ENCODE results near the gene CAPZB.

CAPZB gene

DNA sequence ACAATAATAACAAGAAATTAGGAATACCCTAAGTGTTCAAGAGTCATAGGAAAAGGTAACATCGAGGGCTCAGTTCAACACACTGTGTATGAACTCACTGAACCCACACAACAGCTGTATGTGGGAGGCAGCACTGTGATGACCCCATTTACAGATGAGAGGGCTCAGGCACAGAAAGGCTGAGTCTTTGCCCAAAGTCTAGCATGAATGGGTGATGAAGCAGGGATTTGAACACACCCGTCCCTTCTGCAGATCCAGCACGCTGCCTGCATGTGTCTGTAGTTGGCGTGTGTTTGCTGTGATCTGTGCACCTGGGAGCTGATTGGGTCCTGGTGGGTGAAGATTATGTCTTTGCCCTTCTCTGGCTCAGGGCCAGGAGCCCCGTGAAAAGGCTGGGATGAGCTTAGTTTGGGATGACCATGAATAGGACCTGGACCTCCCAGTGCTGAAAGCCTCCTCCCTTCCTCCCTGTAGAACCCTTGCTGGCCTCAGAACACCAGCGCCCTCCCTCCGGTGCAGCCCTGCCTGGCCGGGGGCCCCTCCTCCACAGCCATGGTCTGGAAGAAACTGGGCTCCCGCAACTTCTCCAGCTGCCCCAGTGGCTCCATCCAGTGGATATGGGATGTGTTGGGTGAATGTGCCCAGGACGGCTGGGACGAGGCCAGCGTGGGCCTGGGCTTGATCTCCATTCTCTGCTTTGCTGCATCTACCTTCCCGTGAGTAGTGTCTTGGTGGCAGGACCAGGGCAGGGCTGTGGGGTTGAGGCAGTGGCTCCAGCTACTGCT is 168.0 kb downstream of the CAPZB start:
- DNase-seq, result no peak
- Histone ChIP-seq H3K9me3 (no peaks in the 10 kb centered on the region), H3K36me3 (no peaks in the 10 kb centered on the region), H3K4me1 (no peaks in the 10 kb centered on the region), H3K27me3 (no peaks in the 10 kb centered on the region), H3K4me3 (ENCODE audit: low read depth, low read length) (no peak overlapping the region)
- TF ChIP-seq CTCF (IDR thresholded peaks at IDR 0.05; ENCODE audit: low read depth, low read length), result no peak

- no peaks in the 10 kb centered on the region for H3K36me3 ChIP-seq
- H3K27me3 ChIP-seq, result no peaks in the 10 kb centered on the region
- no peak for TF ChIP-seq CTCF (IDR thresholded peaks at IDR 0.05; ENCODE audit: low read depth, low read length)
- no peak overlapping the region for H3K4me3 ChIP-seq (ENCODE audit: low read depth, low read length)
- H3K4me1 ChIP-seq, result no peaks in the 10 kb centered on the region
- no peaks in the 10 kb centered on the region for H3K9me3 ChIP-seq
- DNase-seq, result no peak
These were observed 169.8 kb downstream of the CAPZB start for GRCh38 chr1:19315378-19316198.

GRCh38 chr1:19313961-19314882 is 171.1 kb downstream of the CAPZB start:
- no peaks in the 10 kb centered on the region for H3K4me1 ChIP-seq
- no peaks in the 10 kb centered on the region for H3K27me3 ChIP-seq
- no peaks in the 10 kb centered on the region for H3K36me3 ChIP-seq
- DNase-seq, result no peak
- H3K4me3 ChIP-seq (ENCODE audit: low read depth, low read length), result no peak overlapping the region
- no peak for TF ChIP-seq CTCF (IDR thresholded peaks at IDR 0.05; ENCODE audit: low read depth, low read length)
- H3K9me3 ChIP-seq, result no peaks in the 10 kb centered on the region

GRCh38 chr1:19313636-19313959 is 171.7 kb downstream of the CAPZB start:
- Histone ChIP-seq H3K4me1 (no peaks in the 10 kb centered on the region), H3K9me3 (no peaks in the 10 kb centered on the region), H3K36me3 (no peaks in the 10 kb centered on the region; the same call in 1 of the 2 replicates), H3K4me3 (ENCODE audit: low read depth, low read length) (no peak overlapping the region), H3K27me3 (no peaks in the 10 kb centered on the region)
- DNase-seq, result no peak
- TF ChIP-seq CTCF (IDR thresholded peaks at IDR 0.05; ENCODE audit: low read depth, low read length), result no peak

GRCh38 chr1:19312782-19313635 is 172.3 kb downstream of the CAPZB start:
- no peak for TF ChIP-seq CTCF (IDR thresholded peaks at IDR 0.05; ENCODE audit: low read depth, low read length)
- Histone ChIP-seq H3K4me3 (ENCODE audit: low read depth, low read length) (peak overlapping the region; percentile 62), H3K27me3 (no peaks in the 10 kb centered on the region), H3K36me3 (no peaks in the 10 kb centered on the region; the same call in 1 of the 2 replicates), H3K4me1 (no peaks in the 10 kb centered on the region), H3K9me3 (no peaks in the 10 kb centered on the region)
- no peak for DNase-seq

Data from BE2C (cell line).